HepG2 (cell line): Measurements from ENCODE around the gene LPIN3. TPM values are rescaled to one million over a fixed set of nuclear protein-coding genes. Genes with fewer than 3 reads are reported as not detected.

ENCODE experiments used
- REXO4 ChIP-seq: sonication (generic); formaldehyde crosslinking; IDR thresholded peaks from 2 replicates; pipeline ENCODE4 v1.8.0; 2022; ENCODE audit warnings: missing genetic modification reagents, mild to moderate bottlenecking, borderline replicate concordance
- STAG1 ChIP-seq: sonication (generic); formaldehyde crosslinking; IDR thresholded peaks from 2 replicates; pipeline ENCODE4 v1.4.0; 2020; ENCODE audit warnings: missing genetic modification reagents
- polyA plus RNA-seq, 8 experiments: library from polyadenylated mRNA; depleted of rRNA in 3 of 8; stranded (reverse) in 7 of 8; unstranded in 1 of 8; fragments of >200 nt; fragmentation: Illumina TruSeq in 4 of 8; extraction: Trizol in 4 of 8; gene quantifications; 2 replicates each; pipeline versions ENCODE4 v1.2.1 to v1.2.3, GENCODE V29; 2011 to 2016; ENCODE audit warnings: low read depth in 4 of 8, missing spikeins in 1 of 8, mixed read lengths in 1 of 8; ENCODE audit not compliant: insufficient read depth in 1 of 8
- total RNA-seq, 5 experiments: library from RNA; depleted of rRNA; stranded (reverse); fragments of >200 nt; fragmentation: Illumina TruSeq; extraction: Trizol; gene quantifications; 2 replicates each; pipeline ENCODE4 v1.2.3, GENCODE V29; 2016; ENCODE audit warnings: low read depth in 1 of 5
- TF ChIP-seq, protein P1 (sequence below), 2 experiments: fragments of 450-650 bp in 1 of 2; sonication (generic) in 1 of 2; formaldehyde crosslinking in 1 of 2; IDR thresholded peaks; 2 replicates each; pipeline versions ENCODE4 v1.6.1 to v1.8.0; 2016 to 2022; ENCODE audit warnings: antibody characterized with exemption in 1 of 2, mild to moderate bottlenecking in 1 of 2, missing genetic modification reagents in 1 of 2

The LPIN3 gene
- total and polyA plus RNA-seq, 2 of the 13 experiments (the other 11 are each of a cell fraction or from before 2014, with no cell fraction given) = 14.2 to 28.6 TPM

DNA sequence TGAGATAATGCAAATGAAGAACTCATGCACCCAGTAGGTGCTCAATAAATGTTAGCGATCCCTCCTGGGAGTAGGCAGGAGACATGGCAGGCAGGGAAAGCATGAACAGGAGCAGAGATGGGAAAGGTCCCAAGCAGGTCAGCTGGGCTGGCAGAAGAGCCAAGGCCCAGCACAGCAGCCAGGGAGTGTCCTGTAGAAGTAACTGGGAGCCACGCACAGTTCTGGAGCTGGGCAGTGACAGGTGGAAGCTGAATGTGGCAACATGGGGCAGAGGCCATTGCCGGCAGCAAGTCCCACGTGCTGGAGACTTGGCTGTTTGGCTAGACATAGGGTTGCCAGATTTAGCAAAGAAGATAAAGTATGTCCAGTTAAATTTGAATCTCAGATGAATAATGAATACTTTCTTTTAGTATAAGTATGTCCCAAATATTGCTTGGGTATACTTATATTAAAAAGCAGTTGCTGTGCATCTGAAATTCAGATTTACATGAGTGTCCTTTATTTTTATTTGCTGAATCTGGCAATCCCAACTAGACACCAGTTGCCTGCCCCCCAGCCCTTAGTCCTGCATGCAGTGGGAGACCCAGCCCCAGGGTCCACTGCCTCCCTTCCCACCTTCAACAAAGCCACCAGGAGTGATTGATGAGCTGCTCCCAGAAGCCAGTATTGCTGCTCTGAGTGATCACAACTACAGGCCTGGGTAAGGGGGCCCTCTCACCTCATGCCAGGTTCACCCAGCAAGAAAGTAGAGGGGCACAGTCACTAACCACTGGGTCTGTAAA is 3.7 kb upstream of the LPIN3 start (continued):
- TF ChIP-seq, protein P1, sequence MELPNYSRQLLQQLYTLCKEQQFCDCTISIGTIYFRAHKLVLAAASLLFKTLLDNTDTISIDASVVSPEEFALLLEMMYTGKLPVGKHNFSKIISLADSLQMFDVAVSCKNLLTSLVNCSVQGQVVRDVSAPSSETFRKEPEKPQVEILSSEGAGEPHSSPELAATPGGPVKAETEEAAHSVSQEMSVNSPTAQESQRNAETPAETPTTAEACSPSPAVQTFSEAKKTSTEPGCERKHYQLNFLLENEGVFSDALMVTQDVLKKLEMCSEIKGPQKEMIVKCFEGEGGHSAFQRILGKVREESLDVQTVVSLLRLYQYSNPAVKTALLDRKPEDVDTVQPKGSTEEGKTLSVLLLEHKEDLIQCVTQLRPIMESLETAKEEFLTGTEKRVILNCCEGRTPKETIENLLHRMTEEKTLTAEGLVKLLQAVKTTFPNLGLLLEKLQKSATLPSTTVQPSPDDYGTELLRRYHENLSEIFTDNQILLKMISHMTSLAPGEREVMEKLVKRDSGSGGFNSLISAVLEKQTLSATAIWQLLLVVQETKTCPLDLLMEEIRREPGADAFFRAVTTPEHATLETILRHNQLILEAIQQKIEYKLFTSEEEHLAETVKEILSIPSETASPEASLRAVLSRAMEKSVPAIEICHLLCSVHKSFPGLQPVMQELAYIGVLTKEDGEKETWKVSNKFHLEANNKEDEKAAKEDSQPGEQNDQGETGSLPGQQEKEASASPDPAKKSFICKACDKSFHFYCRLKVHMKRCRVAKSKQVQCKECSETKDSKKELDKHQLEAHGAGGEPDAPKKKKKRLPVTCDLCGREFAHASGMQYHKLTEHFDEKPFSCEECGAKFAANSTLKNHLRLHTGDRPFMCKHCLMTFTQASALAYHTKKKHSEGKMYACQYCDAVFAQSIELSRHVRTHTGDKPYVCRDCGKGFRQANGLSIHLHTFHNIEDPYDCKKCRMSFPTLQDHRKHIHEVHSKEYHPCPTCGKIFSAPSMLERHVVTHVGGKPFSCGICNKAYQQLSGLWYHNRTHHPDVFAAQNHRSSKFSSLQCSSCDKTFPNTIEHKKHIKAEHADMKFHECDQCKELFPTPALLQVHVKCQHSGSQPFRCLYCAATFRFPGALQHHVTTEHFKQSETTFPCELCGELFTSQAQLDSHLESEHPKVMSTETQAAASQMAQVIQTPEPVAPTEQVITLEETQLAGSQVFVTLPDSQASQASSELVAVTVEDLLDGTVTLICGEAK (IDR thresholded peaks at IDR 0.05) = no peak
- TF ChIP-seq, protein P1 (CRISPR knock-in tag; IDR thresholded peaks at IDR 0.05) = peak; percentile 45; the same call in 1 of the 2 replicates
- TF ChIP-seq REXO4 (CRISPR knock-in tag) (no peak), STAG1 (CRISPR knock-in tag) (no peak)
